Peyer's patch (tissue), 4 donors: ENCODE measurements around the gene CBX8.

Experiments
- CTCF ChIP-seq, 6 experiments: fragments of 450-650 bp in 4 of 6; fragments of 200-600 bp in 2 of 6; sonication (generic) in 1 of 6; IDR thresholded peaks; one replicate each; pipeline ENCODE4 v1.5.1; 2017 to 2019; ENCODE audit warnings: antibody characterized with exemption in 6 of 6, mild to moderate bottlenecking in 3 of 6, moderate library complexity in 1 of 6
- POLR2A ChIP-seq, 2 donors: fragments of 450-650 bp; IDR thresholded peaks; one replicate each; pipeline ENCODE4 v1.5.1; 2017; ENCODE audit warnings: antibody characterized with exemption in 2 of 2, mild to moderate bottlenecking in 2 of 2, moderate library complexity in 2 of 2

- TF ChIP-seq CTCF (IDR thresholded peaks at IDR 0.05) (no peak), POLR2A (IDR thresholded peaks at IDR 0.05) (no peak)
Measured at GRCh38 chr17:79745641-79746105, 51.2 kb downstream of the CBX8 start.
